LHCN-M2 (cell line): Measurements from ENCODE around the gene C16orf86. TPM values are rescaled to one million over a fixed set of nuclear protein-coding genes. Genes with fewer than 3 reads are reported as not detected.

Experiments used
- DNase-seq: peaks from one replicate; pipeline ENCODE4 v3.0.0-alpha.2; 2012; ENCODE audit warnings: low read depth
- polyA plus RNA-seq: library from polyadenylated mRNA; unstranded; fragments of >200 nt; gene quantifications from one replicate; pipeline ENCODE4 v1.2.1, GENCODE V29; 2012; ENCODE audit warnings: missing spikeins
- total RNA-seq: library from RNA; depleted of rRNA; stranded (reverse); fragments of >200 nt; gene quantifications from 2 replicates; pipeline ENCODE4 v1.2.3, GENCODE V29; 2014; rRNA removed

The C16orf86 gene, protein sequence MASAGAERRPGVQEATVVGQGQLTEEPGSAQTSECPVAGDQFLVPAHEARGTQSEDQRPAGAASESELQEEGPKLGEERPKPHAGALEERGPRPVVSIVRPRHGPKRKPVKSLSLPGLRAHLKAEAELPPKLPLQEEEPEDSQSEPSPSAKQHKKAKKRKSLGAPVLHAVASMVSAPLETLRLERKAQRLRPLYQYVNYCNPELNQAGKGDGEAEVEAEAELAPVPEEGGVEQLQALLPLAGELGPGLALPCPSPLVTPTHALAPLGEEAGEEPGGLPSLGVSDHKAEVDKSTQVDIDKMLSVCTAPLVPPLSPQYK
- 4.6 and 6.3 TPM in 2 replicates for total RNA-seq
- 3.1 TPM for polyA plus RNA-seq

DNA sequence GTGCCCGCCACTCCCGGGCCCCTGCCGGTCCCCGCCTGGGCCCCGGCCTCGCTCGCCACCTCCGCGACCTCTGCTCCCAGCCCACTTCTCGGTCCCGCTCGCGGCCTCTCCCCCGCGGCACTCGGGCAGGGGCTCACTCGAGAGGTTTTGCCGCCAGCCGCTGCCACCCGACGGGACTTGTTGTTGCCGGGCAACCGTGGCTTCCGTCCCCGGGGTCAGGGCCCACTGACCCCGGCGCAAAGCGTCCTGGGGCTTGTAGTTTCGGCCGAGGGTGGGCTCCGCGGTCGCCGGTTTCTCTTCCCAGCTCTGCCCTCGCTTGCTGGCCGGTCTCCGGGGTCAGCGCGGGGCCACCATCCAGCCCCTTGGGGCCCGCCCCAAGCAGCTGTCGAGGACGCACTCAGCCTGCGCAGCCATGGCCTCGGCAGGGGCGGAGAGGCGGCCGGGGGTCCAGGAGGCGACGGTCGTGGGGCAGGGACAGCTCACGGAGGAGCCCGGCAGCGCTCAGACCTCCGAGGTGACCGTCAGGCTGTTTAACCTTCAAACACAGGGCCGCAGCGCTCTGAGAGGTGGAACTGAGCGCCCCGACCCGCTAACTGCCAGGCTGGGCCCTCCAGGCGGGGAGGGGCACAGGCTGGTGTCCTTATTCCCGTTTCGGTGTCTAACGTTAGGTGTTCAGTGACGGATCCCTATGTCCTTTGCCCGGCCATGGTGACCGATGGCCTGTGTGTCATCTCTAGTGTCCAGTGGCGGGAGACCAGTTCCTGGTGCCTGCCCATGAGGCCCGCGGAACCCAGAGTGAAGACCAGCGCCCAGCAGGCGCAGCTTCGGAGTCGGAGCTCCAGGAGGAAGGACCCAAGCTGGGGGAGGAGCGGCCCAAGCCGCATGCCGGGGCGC, at the start of gene C16orf86, which contains the start of gene ENKD1:
Gene C16orf86 (plus strand): TSS at position 256 of the 894 bp plus-strand sequence. CDS start 157 bp downstream, at position 413.
Gene ENKD1 (minus strand): TSS at position 192 of the 894 bp plus-strand sequence. CDS start 308 bp downstream, outside the sequence.
- peak; percentile 75 for DNase-seq

DNA sequence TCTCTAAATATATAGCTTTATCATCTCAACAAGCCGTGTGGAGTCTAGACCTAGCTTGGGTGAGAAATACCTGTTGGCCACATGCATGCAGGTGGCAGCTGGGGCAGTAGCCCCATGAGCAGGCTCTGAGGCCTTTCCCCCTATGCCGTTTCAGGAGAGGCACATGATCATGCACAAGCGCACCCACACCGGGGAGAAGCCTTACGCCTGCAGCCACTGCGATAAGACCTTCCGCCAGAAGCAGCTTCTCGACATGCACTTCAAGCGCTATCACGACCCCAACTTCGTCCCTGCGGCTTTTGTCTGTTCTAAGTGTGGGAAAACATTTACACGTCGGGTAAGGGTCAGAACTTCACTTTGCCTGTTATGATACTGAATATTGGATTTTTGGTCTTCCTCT, 38.4 kb upstream of the C16orf86 start:
- no peak for DNase-seq

DNA sequence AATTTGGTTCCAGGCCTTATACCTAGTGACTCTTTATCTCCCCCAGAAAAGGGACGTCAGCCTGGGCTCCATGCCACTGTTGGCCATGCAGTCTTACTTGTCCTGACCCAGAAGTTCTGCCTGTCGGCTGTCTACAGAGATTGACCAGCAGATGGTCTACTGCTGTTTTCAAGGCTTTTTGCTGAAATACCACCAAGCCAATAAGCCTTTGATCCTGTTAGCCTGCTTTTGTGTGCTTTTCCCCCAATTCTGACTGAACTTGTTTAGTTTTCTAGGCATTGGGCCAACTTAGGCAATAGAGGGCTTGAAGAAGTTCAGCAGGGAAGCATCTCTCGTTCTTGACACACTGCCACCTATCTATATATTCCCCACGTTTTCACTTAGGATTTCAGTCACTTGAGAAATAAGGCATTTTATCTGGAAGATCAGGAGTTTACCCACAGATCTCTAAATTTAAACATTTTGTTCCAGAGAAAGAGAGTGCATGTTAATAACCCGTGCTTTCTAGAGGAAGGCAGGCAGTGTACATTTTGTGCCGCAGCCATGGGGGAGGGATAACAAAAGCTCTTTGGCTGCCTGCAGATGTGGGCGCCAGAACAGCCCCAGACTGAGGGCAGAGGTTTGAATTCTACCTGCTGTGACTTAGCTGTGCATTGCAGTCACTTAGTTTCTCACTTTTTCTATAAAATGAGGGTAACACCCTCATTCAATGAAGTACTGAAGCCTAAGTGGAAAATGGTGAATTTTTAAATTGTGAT, 34.0 kb upstream of the C16orf86 start:
- DNase-seq: no peak

DNA sequence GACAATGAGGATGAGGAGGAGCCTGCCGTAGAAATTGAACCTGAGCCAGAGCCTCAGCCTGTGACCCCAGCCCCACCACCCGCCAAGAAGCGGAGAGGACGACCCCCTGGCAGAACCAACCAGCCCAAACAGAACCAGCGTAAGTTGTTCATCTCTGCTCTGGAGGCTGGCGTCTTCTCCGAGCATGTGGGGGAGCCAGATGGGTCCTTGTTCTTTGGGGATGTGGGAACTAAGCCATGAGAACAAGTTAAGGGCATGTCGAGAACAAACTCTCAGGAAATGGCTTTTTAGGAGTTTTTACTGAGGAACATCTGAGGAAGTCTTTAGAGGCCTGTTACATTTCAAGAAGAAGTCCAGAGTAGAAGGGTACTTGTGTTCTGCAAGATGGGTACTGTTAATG, 29.9 kb upstream of the C16orf86 start:
- DNase-seq: no peak

DNA sequence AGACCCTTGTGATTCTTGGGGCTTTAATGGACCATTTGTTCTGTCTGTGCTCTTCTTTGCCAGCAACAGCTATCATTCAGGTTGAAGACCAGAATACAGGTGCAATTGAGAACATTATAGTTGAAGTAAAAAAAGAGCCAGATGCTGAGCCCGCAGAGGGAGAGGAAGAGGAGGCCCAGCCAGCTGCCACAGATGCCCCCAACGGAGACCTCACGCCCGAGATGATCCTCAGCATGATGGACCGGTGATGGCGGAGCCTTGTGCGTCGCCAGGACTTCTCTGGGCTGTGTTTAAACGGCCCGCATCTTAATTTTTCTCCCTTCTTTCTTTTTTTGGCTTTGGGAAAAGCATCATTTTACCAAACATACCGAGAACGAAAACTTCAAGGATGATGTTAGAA, 29.0 kb upstream of the C16orf86 start:
- DNase-seq: no peak

GRCh38 chr16:67641779-67642708, 24.6 kb upstream of the C16orf86 start:
- no peak for DNase-seq

DNA sequence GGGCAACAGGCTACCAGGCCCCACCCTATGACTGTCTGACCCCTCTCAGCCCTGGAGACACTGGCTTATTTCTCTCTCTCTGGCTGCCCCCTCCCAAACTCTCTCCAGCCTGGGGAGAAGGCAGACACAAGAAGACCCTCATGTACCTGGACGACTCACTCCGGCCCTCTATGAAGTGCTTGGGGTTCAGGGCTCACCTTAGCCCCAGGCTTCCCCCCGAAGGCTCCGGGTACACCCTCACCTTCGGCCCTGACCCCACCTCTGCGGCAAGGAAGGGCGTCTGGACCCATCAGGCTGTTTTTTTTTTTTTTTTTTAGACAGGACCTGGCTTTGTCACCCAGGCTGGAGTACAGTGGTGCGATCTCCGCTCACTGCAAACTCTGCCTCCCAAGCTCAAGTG, 22.6 kb upstream of the C16orf86 start:
- no peak for DNase-seq

GRCh38 chr16:67645397-67646121, 21.1 kb upstream of the C16orf86 start:
- no peak for DNase-seq

DNA sequence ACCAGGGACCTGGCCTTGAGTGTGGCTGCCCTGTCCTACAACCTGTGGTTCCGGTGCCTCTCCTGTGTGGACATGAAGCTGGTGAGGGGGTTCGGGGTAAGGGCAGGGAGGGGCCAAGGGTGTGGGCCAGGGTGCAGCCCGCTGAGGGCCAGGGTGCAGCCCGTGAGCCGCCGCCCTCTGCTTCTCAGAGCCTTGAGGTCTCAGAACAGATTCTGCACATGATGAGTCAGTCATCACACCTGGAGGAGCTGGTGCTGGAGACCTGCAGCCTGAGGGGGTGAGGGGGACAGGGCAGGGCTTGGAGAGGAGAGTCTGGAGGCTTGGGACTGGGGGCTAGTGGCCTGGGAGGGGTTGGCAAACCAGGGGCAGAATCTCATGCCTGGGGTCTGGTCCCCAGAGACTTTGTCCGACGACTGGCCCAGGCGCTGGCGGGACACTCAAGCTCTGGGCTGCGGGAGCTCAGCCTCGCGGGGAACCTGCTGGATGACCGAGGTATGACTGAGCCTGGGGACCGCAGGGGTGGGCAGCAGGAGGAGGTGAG, 19.4 kb upstream of the C16orf86 start:
- no peak for DNase-seq

- no peak for DNase-seq
Observed at GRCh38 chr16:67647681-67648080, 18.9 kb upstream of the C16orf86 start.

DNA sequence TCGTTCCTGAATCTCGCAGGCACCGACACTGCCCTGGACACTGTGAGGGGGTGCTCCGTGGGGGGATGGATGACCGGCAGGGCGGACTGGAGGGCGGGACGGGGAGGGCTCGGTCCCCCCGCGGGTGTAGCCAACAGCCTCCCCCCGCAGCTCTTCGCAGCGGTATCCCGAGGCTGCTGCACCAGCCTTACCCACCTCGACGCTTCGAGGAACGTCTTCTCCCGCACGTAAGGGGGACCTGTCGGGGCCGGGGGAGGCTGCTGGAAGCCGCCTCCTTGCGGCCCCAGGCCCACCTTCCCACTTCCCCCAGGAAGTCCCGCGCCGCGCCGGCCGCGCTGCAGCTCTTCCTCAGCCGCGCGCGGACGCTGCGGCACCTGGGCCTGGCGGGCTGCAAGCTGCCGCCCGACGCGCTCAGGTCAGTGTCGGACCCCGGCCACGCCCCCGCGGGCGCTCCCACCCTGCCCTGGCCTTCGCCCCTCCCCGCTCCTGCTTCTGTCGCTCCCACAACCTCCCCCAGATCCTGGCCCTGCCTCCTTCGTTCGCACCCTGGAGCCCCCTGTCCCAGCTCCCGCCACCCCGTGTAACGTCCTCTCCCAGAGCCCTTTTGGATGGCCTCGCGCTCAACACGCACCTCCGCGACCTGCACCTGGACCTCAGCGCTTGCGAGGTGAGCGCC, 18.4 kb upstream of the C16orf86 start:
- no peak for DNase-seq

DNA sequence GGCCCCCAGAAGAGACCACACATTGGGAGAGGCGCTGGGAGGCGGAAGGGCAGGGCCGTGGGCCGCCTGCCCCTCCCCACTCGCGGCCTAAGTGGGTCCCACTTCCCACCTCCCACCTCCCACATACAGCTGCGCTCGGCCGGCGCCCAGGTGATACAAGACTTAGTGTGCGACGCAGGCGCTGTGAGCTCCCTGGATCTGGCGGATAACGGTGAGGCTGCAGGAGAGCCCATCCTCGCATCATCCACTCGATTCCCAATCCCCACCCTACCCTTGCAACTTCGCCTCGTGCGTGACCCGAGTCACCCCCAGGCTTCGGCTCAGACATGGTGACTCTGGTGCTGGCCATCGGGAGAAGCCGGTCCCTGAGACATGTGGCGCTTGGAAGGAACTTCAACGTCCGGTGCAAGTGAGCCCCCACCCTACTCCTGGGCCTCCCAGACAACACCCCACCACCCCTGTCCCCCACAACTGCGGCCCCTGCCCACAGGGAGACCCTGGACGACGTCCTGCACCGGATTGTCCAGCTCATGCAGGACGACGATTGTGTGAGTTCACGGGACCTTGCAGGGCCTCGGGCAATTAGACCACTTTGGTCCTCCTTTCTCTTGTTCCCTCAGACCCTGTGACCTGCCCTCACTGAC, 17.7 kb upstream of the C16orf86 start:
- DNase-seq: no peak

GRCh38 chr16:67649494-67649931, 17.1 kb upstream of the C16orf86 start:
- DNase-seq: no peak

DNA sequence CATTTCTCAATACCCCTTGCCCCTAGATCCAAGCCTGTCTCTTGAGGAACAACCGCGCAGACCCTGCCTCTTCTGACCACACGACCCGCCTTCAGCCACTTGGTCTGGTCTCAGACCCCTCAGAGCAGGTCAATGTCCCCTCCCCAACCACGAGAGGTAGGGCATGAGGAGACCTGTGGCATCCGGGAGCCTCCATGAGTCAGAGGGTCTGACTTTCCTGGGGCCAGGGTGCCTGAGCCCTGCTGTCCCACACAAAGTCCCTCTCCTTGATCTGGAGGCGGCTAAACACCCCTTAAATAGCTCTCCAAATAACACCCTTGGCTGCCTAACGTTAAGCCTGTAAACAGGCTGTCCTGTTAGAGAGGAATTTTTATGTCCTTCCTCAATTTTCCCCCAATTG, 16.6 kb upstream of the C16orf86 start:
- DNase-seq: no peak

- no peak for DNase-seq
Observed at GRCh38 chr16:67651039-67651438, 15.6 kb upstream of the C16orf86 start.

GRCh38 chr16:67651847-67652246, 14.8 kb upstream of the C16orf86 start:
- DNase-seq: no peak

GRCh38 chr16:67652578-67653127, 14.0 kb upstream of the C16orf86 start:
- no peak for DNase-seq

GRCh38 chr16:67653128-67653788, 13.4 kb upstream of the C16orf86 start:
- DNase-seq: no peak
